ENCODE data around the gene ZNF574. TPM values are rescaled to one million over a fixed set of nuclear protein-coding genes. Genes with fewer than 3 reads are reported as not detected.

The ZNF574 gene
- total RNA-seq, 4 donors from 2014 or later: 28.4 to 52.1 (median 30.8) TPM

DNA sequence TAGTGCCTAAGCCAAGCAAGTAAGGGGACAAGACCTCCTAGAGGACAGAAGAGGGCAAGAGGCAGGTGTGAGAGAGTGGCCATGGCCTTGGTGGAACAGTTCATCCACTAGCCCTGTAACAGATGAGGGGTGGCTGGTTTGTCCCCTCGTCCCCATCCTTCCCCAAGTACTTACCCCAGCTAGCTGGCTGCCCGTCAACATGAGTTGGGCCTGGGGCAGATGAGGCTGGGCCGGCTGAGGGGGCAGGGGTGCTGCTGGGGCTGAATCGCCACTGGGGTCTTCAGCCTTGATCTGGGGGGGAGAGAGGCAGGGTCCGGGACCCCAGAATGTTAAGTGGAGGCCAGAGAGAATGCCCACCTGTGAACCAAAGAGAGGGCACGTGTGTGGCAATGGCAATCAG, 41.1 kb downstream of the ZNF574 start:
- intact Hi-C loops (cut with DNase I; ENCODE audit: low total_unique reads): no loop called here
- TF ChIP-seq, protein P1, sequence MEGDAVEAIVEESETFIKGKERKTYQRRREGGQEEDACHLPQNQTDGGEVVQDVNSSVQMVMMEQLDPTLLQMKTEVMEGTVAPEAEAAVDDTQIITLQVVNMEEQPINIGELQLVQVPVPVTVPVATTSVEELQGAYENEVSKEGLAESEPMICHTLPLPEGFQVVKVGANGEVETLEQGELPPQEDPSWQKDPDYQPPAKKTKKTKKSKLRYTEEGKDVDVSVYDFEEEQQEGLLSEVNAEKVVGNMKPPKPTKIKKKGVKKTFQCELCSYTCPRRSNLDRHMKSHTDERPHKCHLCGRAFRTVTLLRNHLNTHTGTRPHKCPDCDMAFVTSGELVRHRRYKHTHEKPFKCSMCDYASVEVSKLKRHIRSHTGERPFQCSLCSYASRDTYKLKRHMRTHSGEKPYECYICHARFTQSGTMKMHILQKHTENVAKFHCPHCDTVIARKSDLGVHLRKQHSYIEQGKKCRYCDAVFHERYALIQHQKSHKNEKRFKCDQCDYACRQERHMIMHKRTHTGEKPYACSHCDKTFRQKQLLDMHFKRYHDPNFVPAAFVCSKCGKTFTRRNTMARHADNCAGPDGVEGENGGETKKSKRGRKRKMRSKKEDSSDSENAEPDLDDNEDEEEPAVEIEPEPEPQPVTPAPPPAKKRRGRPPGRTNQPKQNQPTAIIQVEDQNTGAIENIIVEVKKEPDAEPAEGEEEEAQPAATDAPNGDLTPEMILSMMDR (IDR thresholded peaks at IDR 0.05): no peak
- TF ChIP-seq POLR2A (IDR thresholded peaks at IDR 0.05): no peak
- WGBS, 2 donors: 85 to 96% methylated on average over 6 of the region's 6 CpGs
- DNase-seq (ENCODE audit: low spot score in 2 of 2): no peak
- H3K4me3 ChIP-seq (ENCODE audit: low read depth, poor library complexity, severe bottlenecking): no peak overlapping the region

GRCh38 chr19:42120276-42120980, 44.5 kb downstream of the ZNF574 start:
- intact Hi-C loops (cut with DNase I; ENCODE audit: low total_unique reads): loop anchor here (10.0 kb wide), 1 partner anchor 194 kb away; the partner anchor contains the start of gene TMEM145
- no peak for DNase-seq (ENCODE audit: low spot score in 2 of 2)
- no peak for TF ChIP-seq POLR2A (IDR thresholded peaks at IDR 0.05)
- TF ChIP-seq, protein P1 (IDR thresholded peaks at IDR 0.05): no peak
- WGBS, 2 donors: 89 to 94% methylated on average over 10 of the region's 10 CpGs
- no peak overlapping the region for H3K4me3 ChIP-seq (ENCODE audit: low read depth, poor library complexity, severe bottlenecking)

DNA sequence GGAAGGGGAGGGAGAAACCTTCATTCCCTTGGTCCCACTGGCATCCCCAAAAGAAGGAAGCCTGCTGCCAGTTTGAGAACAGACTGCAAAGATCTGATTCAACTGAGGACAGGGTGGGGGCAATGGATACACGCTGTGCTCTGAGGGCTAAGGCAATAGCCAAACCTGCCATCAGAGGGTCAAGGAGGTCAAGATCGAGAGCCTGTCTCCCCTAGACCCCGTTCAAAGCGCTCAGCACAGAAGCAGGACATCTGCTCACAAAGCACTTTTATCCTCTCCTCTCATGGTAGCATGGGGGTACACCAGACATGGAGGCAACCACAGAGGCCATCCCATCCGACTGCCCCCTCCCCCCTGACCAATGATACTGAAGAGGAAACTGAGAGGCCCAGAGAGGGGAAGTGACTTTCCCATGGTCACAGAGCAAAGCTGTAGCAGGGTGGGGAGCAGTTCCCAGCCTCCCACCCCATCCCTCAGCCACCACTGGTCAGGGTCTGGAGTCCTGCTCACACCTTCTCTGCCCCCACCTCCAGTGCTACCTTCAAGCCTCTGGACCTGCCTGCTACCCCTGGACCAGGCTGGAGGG, 45.2 kb downstream of the ZNF574 start:
- no peak for DNase-seq (ENCODE audit: low spot score in 2 of 2)
- intact Hi-C loops (cut with DNase I; ENCODE audit: low total_unique reads): loop anchor here (10.0 kb wide), 1 partner anchor 194 kb away; the partner anchor contains the start of gene TMEM145
- TF ChIP-seq POLR2A (IDR thresholded peaks at IDR 0.05): no peak
- TF ChIP-seq, protein P1 (IDR thresholded peaks at IDR 0.05): no peak
- 55 to 68% methylated on average over 5 of the region's 5 CpGs for WGBS, 2 donors
- H3K4me3 ChIP-seq (ENCODE audit: low read depth, poor library complexity, severe bottlenecking): no peak overlapping the region

DNA sequence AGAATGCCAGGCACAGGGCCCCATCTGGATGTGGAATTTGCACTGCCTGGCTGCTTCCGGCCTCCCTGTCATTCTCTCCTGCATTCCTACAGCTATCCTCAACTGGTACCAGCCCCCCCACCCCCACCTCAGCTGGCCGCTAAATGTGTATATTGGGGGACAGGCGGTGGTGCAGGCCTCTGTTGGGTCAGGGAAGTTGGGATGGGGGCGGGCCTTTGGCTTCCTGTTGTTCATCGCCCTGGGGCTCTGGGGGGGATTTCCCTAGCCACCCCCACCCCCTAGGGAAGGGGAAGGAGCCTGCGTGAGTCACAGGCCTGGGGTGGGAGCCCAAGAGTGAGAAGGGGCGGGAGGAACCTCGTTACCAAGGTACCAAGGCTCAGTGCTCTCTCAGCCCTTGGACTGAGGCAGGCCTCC, 45.7 kb downstream of the ZNF574 start:
- no peak overlapping the region for H3K4me3 ChIP-seq (ENCODE audit: low read depth, poor library complexity, severe bottlenecking)
- peak in 1 of 2 donors; percentile 88 for DNase-seq (ENCODE audit: low spot score in 2 of 2)
- no peak for TF ChIP-seq POLR2A (IDR thresholded peaks at IDR 0.05)
- TF ChIP-seq, protein P1 (IDR thresholded peaks at IDR 0.05): no peak

GRCh38 chr19:42122691-42123607, 47.0 kb downstream of the ZNF574 start:
- no peak for TF ChIP-seq POLR2A (IDR thresholded peaks at IDR 0.05)
- TF ChIP-seq, protein P1 (IDR thresholded peaks at IDR 0.05): no peak
- DNase-seq (ENCODE audit: low spot score in 2 of 2): no peak
- WGBS, 2 donors: 79 to 83% methylated on average over 17 of the region's 17 CpGs
- intact Hi-C loops (cut with DNase I; ENCODE audit: low total_unique reads): loop anchor here (10.0 kb wide), 1 partner anchor 192 kb away; the partner anchor contains the start of gene TMEM145
- no peak overlapping the region for H3K4me3 ChIP-seq (ENCODE audit: low read depth, poor library complexity, severe bottlenecking)

More for the DNA sequence above, 45.7 kb downstream of the ZNF574 start:
- intact Hi-C loops (cut with DNase I; ENCODE audit: low total_unique reads): loop anchor here (10.0 kb wide), 1 partner anchor 193 kb away; the partner anchor contains the start of gene TMEM145
- WGBS, 2 donors: 23 to 27% methylated on average over 8 of the region's 8 CpGs
